ENCODE results near the gene ANKS1A. TPM values are rescaled to one million over a fixed set of nuclear protein-coding genes. Genes with fewer than 3 reads are reported as not detected.

The ANKS1A gene
- total RNA-seq, 1 experiment from 2014 or later: 20.9 TPM

GRCh38 chr6:35053701-35054100, 164.6 kb downstream of the ANKS1A start:
- DNase-seq: no peak
- no peak overlapping the region for H3K4me3 ChIP-seq
- peaks cover 11% of the 10 kb centered on the region for H3K36me3 ChIP-seq
- H3K27me3 ChIP-seq: no peaks in the 10 kb centered on the region
- no peaks in the 10 kb centered on the region for H3K9me3 ChIP-seq

- Histone ChIP-seq H3K9me3 (no peaks in the 10 kb centered on the region), H3K4me3 (no peak overlapping the region), H3K27me3 (no peaks in the 10 kb centered on the region), H3K36me3 (peaks cover 11% of the 10 kb centered on the region)
- no peak for DNase-seq
Observed at GRCh38 chr6:35054106-35054742, 165.2 kb downstream of the ANKS1A start.

- no peaks in the 10 kb centered on the region for H3K9me3 ChIP-seq
- H3K27me3 ChIP-seq: no peaks in the 10 kb centered on the region
- peaks cover 15% of the 10 kb centered on the region for H3K36me3 ChIP-seq
Observed at GRCh38 chr6:35054743-35055130, 165.7 kb downstream of the ANKS1A start.

GRCh38 chr6:35055891-35056290, 166.8 kb downstream of the ANKS1A start:
- Histone ChIP-seq H3K4me3 (no peak overlapping the region), H3K27me3 (no peaks in the 10 kb centered on the region), H3K36me3 (peaks cover 27% of the 10 kb centered on the region), H3K9me3 (no peaks in the 10 kb centered on the region)
- no peak for DNase-seq

More at GRCh38 chr6:35054743-35055130, 165.7 kb downstream of the ANKS1A start:
- DNase-seq: no peak
- no peak overlapping the region for H3K4me3 ChIP-seq

GRCh38 chr6:35056952-35057351, 167.9 kb downstream of the ANKS1A start:
- peaks cover 30% of the 10 kb centered on the region for H3K36me3 ChIP-seq
- no peak overlapping the region for H3K4me3 ChIP-seq
- H3K9me3 ChIP-seq: no peaks in the 10 kb centered on the region
- DNase-seq: no peak
- no peaks in the 10 kb centered on the region for H3K27me3 ChIP-seq

GRCh38 chr6:35057449-35058357, 168.6 kb downstream of the ANKS1A start:
- DNase-seq: no peak
- Histone ChIP-seq H3K36me3 (peaks cover 34% of the 10 kb centered on the region), H3K9me3 (no peaks in the 10 kb centered on the region), H3K27me3 (no peaks in the 10 kb centered on the region), H3K4me3 (no peak overlapping the region)

- Histone ChIP-seq H3K9me3 (no peaks in the 10 kb centered on the region), H3K4me3 (no peak overlapping the region), H3K36me3 (peaks cover 38% of the 10 kb centered on the region), H3K27me3 (no peaks in the 10 kb centered on the region)
- DNase-seq: no peak
Observed at GRCh38 chr6:35058358-35058675, 169.3 kb downstream of the ANKS1A start.

- no peak for DNase-seq
- no peak overlapping the region for H3K4me3 ChIP-seq
- peaks cover 38% of the 10 kb centered on the region for H3K36me3 ChIP-seq
- H3K27me3 ChIP-seq: no peaks in the 10 kb centered on the region
- H3K9me3 ChIP-seq: no peaks in the 10 kb centered on the region
Observed at GRCh38 chr6:35058865-35059522, 169.9 kb downstream of the ANKS1A start.

GRCh38 chr6:35059596-35060345, 170.7 kb downstream of the ANKS1A start:
- H3K9me3 ChIP-seq: no peaks in the 10 kb centered on the region
- no peak overlapping the region for H3K4me3 ChIP-seq
- no peaks in the 10 kb centered on the region for H3K27me3 ChIP-seq
- no peak for DNase-seq
- H3K36me3 ChIP-seq: peaks cover 38% of the 10 kb centered on the region

- Histone ChIP-seq H3K4me3 (no peak overlapping the region), H3K27me3 (no peaks in the 10 kb centered on the region), H3K36me3 (peaks cover 38% of the 10 kb centered on the region), H3K9me3 (no peaks in the 10 kb centered on the region)
- DNase-seq: no peak
Observed at GRCh38 chr6:35061102-35061615, 172.1 kb downstream of the ANKS1A start.

GRCh38 chr6:35061651-35062410, 172.8 kb downstream of the ANKS1A start:
- no peak for DNase-seq
- H3K27me3 ChIP-seq: no peaks in the 10 kb centered on the region
- H3K9me3 ChIP-seq: no peaks in the 10 kb centered on the region
- peaks cover 38% of the 10 kb centered on the region for H3K36me3 ChIP-seq
- no peak overlapping the region for H3K4me3 ChIP-seq

- Histone ChIP-seq H3K9me3 (no peaks in the 10 kb centered on the region), H3K4me3 (no peak overlapping the region), H3K36me3 (peaks cover 34% of the 10 kb centered on the region), H3K27me3 (no peaks in the 10 kb centered on the region)
- no peak for DNase-seq
Observed at GRCh38 chr6:35062676-35063574, 173.9 kb downstream of the ANKS1A start.

GRCh38 chr6:35063701-35064280, 174.7 kb downstream of the ANKS1A start:
- H3K9me3 ChIP-seq: no peaks in the 10 kb centered on the region
- peaks cover 34% of the 10 kb centered on the region for H3K36me3 ChIP-seq
- no peak overlapping the region for H3K4me3 ChIP-seq
- no peaks in the 10 kb centered on the region for H3K27me3 ChIP-seq
- no peak for DNase-seq

- Histone ChIP-seq H3K36me3 (peaks cover 33% of the 10 kb centered on the region), H3K4me3 (no peak overlapping the region), H3K27me3 (no peaks in the 10 kb centered on the region), H3K9me3 (no peaks in the 10 kb centered on the region)
- no peak for DNase-seq
Observed at GRCh38 chr6:35064290-35064689, 175.2 kb downstream of the ANKS1A start.

Data from MG63 (cell line).